Measurements from ENCODE around the gene ALDH5A1.

DNA sequence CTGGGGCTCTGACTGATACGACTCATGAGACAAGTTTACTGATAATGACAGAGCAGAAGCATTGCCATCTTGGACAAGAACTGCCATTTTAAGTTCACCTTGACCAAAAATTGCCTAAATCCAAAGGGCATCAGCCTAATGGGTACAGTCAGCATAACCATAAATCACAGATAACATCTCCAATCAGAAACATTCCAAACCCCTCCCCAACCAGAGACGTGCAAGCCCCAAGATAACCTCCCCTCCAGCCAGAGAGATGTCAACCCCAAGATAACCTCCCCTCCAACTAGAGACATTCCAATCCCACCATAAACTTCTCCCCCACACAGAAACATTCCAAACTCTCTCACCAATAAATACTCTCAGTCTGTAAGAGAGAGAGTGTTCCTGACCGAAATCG, 15.9 kb upstream of the ALDH5A1 start:
- TF ChIP-seq, protein P1, sequence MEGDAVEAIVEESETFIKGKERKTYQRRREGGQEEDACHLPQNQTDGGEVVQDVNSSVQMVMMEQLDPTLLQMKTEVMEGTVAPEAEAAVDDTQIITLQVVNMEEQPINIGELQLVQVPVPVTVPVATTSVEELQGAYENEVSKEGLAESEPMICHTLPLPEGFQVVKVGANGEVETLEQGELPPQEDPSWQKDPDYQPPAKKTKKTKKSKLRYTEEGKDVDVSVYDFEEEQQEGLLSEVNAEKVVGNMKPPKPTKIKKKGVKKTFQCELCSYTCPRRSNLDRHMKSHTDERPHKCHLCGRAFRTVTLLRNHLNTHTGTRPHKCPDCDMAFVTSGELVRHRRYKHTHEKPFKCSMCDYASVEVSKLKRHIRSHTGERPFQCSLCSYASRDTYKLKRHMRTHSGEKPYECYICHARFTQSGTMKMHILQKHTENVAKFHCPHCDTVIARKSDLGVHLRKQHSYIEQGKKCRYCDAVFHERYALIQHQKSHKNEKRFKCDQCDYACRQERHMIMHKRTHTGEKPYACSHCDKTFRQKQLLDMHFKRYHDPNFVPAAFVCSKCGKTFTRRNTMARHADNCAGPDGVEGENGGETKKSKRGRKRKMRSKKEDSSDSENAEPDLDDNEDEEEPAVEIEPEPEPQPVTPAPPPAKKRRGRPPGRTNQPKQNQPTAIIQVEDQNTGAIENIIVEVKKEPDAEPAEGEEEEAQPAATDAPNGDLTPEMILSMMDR (IDR thresholded peaks at IDR 0.05), result no peak
- no peak for TF ChIP-seq EP300 (IDR thresholded peaks at IDR 0.05)
- no peak for TF ChIP-seq POLR2A (IDR thresholded peaks at IDR 0.05)
- TF ChIP-seq POLR2AphosphoS5 (IDR thresholded peaks at IDR 0.05), result no peak

Data from gastroesophageal sphincter (tissue), 3 donors.